Spinal cord (tissue), 10 donors: ENCODE results near the gene DTNBP1. TPM values are rescaled to one million over a fixed set of nuclear protein-coding genes. Genes with fewer than 3 reads are reported as not detected.

ENCODE experiments used
- DNase-seq, 6 donors: peaks; one replicate each; pipeline versions ENCODE4 v3.0.0 to v3.0.0-alpha.2; 2013 to 2015; ENCODE audit warnings: low spot score in 6 of 6, low read depth in 4 of 6
- H3K27ac ChIP-seq: one replicate; pipeline ENCODE4 v1.5.1; 2013; ENCODE audit warnings: low read depth, low read length, control low read depth
- H3K27me3 ChIP-seq: one replicate; pipeline ENCODE4 v1.6.1; 2013; ENCODE audit warnings: low read length; ENCODE audit not compliant: control insufficient read depth, insufficient read depth
- H3K36me3 ChIP-seq: one replicate; pipeline ENCODE4 v1.6.1; 2013; ENCODE audit warnings: low read length; ENCODE audit not compliant: control insufficient read depth, insufficient read depth
- H3K4me1 ChIP-seq: one replicate; pipeline ENCODE4 v1.6.1; 2013; ENCODE audit warnings: low read length; ENCODE audit not compliant: control insufficient read depth, insufficient read depth
- H3K4me3 ChIP-seq: one replicate; pipeline ENCODE4 v1.5.1; 2013; ENCODE audit warnings: low read depth, low read length, control low read depth
- H3K9me3 ChIP-seq: one replicate; pipeline ENCODE4 v1.6.1; 2013; ENCODE audit warnings: low read length; ENCODE audit not compliant: control insufficient read depth, insufficient read depth
- WGBS: methylation state at CpG from one replicate; pipeline ENCODE4 v1.1.5; 2013; ENCODE audit warnings: missing lambda C conversion rate; ENCODE audit not compliant: insufficient coverage; 5-methylcytosine and 5-hydroxymethylcytosine counted together
- polyA plus RNA-seq, 2 donors: library from polyadenylated mRNA; unstranded; fragments of 120-200 nt; gene quantifications; one replicate each; pipeline ENCODE4 v1.2.1, GENCODE V29; 2013; ENCODE audit not compliant: insufficient read length in 2 of 2
- total RNA-seq, 2 donors: library from RNA; depleted of rRNA in 1 of 2; stranded (reverse); fragments of 120-200 nt in 1 of 2; fragments of >200 nt in 1 of 2; gene quantifications; one replicate each; pipeline versions ENCODE4 v1.2.3 to v1.2.4, GENCODE V29; 2013 to 2014
- donor health status: healthy.

The DTNBP1 gene
- total and polyA plus RNA-seq, 4 donors, result 12.7 to 47.9 (median 33.8) TPM

- no peak for DNase-seq
- no peaks in the 10 kb centered on the region for H3K4me1 ChIP-seq
- no peaks in the 10 kb centered on the region for H3K36me3 ChIP-seq
- no peak overlapping the region for H3K4me3 ChIP-seq
- 22% methylated on average over 2 of the region's 3 CpGs for WGBS
- no peak overlapping the region for H3K27ac ChIP-seq
- H3K9me3 ChIP-seq, result no peaks in the 10 kb centered on the region
- H3K27me3 ChIP-seq, result no peaks in the 10 kb centered on the region
These were observed 60.7 kb downstream of the DTNBP1 start for GRCh38 chr6:15602154-15602553.

- DNase-seq, result peak in 1 of 6 donors; percentile 59
- WGBS, result no CpG with 5 or more reads among the region's 1 CpG
- Histone ChIP-seq H3K36me3 (no peaks in the 10 kb centered on the region), H3K4me1 (no peaks in the 10 kb centered on the region), H3K27ac (no peak overlapping the region), H3K4me3 (no peak overlapping the region), H3K9me3 (no peaks in the 10 kb centered on the region), H3K27me3 (no peaks in the 10 kb centered on the region)
These were observed 64.5 kb downstream of the DTNBP1 start for GRCh38 chr6:15598273-15598798.

GRCh38 chr6:15596186-15596896, 66.5 kb downstream of the DTNBP1 start:
- 84% methylated on average over 6 of the region's 9 CpGs for WGBS
- no peak for DNase-seq
- Histone ChIP-seq H3K36me3 (no peaks in the 10 kb centered on the region), H3K4me3 (no peak overlapping the region), H3K4me1 (no peaks in the 10 kb centered on the region), H3K27me3 (no peaks in the 10 kb centered on the region), H3K27ac (no peak overlapping the region), H3K9me3 (no peaks in the 10 kb centered on the region)

GRCh38 chr6:15595461-15596173, 67.2 kb downstream of the DTNBP1 start:
- Histone ChIP-seq H3K27ac (no peak overlapping the region), H3K4me1 (no peaks in the 10 kb centered on the region), H3K27me3 (no peaks in the 10 kb centered on the region), H3K36me3 (no peaks in the 10 kb centered on the region), H3K9me3 (no peaks in the 10 kb centered on the region), H3K4me3 (no peak overlapping the region)
- DNase-seq, result no peak
- 38% methylated on average over 4 of the region's 7 CpGs for WGBS

- H3K27me3 ChIP-seq, result no peaks in the 10 kb centered on the region
- no peak overlapping the region for H3K4me3 ChIP-seq
- 100% methylated on average over 1 of the region's 7 CpGs for WGBS
- no peak overlapping the region for H3K27ac ChIP-seq
- H3K4me1 ChIP-seq, result no peaks in the 10 kb centered on the region
- DNase-seq, result no peak
- H3K36me3 ChIP-seq, result no peaks in the 10 kb centered on the region
- no peaks in the 10 kb centered on the region for H3K9me3 ChIP-seq
These were observed 68.1 kb downstream of the DTNBP1 start for GRCh38 chr6:15594512-15595259.

- Histone ChIP-seq H3K36me3 (no peaks in the 10 kb centered on the region), H3K4me3 (no peak overlapping the region), H3K9me3 (no peaks in the 10 kb centered on the region), H3K27ac (no peak overlapping the region), H3K27me3 (no peaks in the 10 kb centered on the region), H3K4me1 (no peaks in the 10 kb centered on the region)
- 100% methylated on average over 1 of the region's 2 CpGs for WGBS
- DNase-seq, result peak in 2 of 6 donors; percentile 30 to 31
These were observed 69.0 kb downstream of the DTNBP1 start for GRCh38 chr6:15593798-15594197.

GRCh38 chr6:15592610-15593009, 70.2 kb downstream of the DTNBP1 start:
- 73% methylated on average over 1 of the region's 2 CpGs for WGBS
- no peaks in the 10 kb centered on the region for H3K36me3 ChIP-seq

GRCh38 chr6:15588971-15589634, 73.7 kb downstream of the DTNBP1 start:
- H3K9me3 ChIP-seq, result no peaks in the 10 kb centered on the region
- H3K27ac ChIP-seq, result no peak overlapping the region
- H3K27me3 ChIP-seq, result no peaks in the 10 kb centered on the region
- 89% methylated on average over 3 of the region's 3 CpGs for WGBS
- H3K4me3 ChIP-seq, result no peak overlapping the region
- no peak for DNase-seq
- no peaks in the 10 kb centered on the region for H3K4me1 ChIP-seq
- no peaks in the 10 kb centered on the region for H3K36me3 ChIP-seq

More at GRCh38 chr6:15592610-15593009, 70.2 kb downstream of the DTNBP1 start:
- DNase-seq, result no peak
- H3K4me1 ChIP-seq, result no peaks in the 10 kb centered on the region
- no peak overlapping the region for H3K27ac ChIP-seq
- no peak overlapping the region for H3K4me3 ChIP-seq
- no peaks in the 10 kb centered on the region for H3K9me3 ChIP-seq
- no peaks in the 10 kb centered on the region for H3K27me3 ChIP-seq

GRCh38 chr6:15586503-15586902, 76.3 kb downstream of the DTNBP1 start:
- Histone ChIP-seq H3K27me3 (no peaks in the 10 kb centered on the region), H3K27ac (no peak overlapping the region), H3K4me1 (no peaks in the 10 kb centered on the region), H3K9me3 (no peaks in the 10 kb centered on the region), H3K36me3 (no peaks in the 10 kb centered on the region), H3K4me3 (no peak overlapping the region)
- DNase-seq, result no peak
